Skeletal muscle tissue (tissue), 4 donors: Measurements from ENCODE around the gene DPP4. TPM values are rescaled to one million over a fixed set of nuclear protein-coding genes. Genes with fewer than 3 reads are reported as not detected.
"Not testable (repeated sequence)": the region's sequence is repeated elsewhere in the genome, so short reads cannot be mapped to it uniquely, and the experiment has no call there.

Source experiments
- H3K27ac ChIP-seq: one replicate; pipeline ENCODE4 v1.7.0; 2013; ENCODE audit warnings: mild to moderate bottlenecking, low read depth, low read length, inconsistent platforms
- H3K27me3 ChIP-seq, 3 donors: one replicate each; pipeline ENCODE4 v1.7.0; 2013; ENCODE audit warnings: low read length in 3 of 3; ENCODE audit not compliant: control insufficient read depth in 3 of 3, insufficient read depth in 3 of 3
- H3K36me3 ChIP-seq, 3 donors: one replicate each; pipeline ENCODE4 v1.7.0; 2013; ENCODE audit warnings: low read length in 3 of 3; ENCODE audit not compliant: control insufficient read depth in 3 of 3, insufficient read depth in 3 of 3
- H3K4me1 ChIP-seq, 3 donors: one replicate each; pipeline ENCODE4 v1.7.0; 2013; ENCODE audit warnings: low read length in 3 of 3, mild to moderate bottlenecking in 3 of 3; ENCODE audit not compliant: control insufficient read depth in 3 of 3, insufficient read depth in 3 of 3
- H3K4me3 ChIP-seq, 3 donors: one replicate each; pipeline ENCODE4 v1.7.0; 2013; ENCODE audit warnings: low read length in 3 of 3
- H3K9ac ChIP-seq, 3 donors: one replicate each; pipeline ENCODE4 v1.7.0; 2013; ENCODE audit warnings: low read length in 3 of 3, mild to moderate bottlenecking in 3 of 3, moderate library complexity in 2 of 3, low read depth in 1 of 3
- H3K9me3 ChIP-seq, 3 donors: one replicate each; pipeline ENCODE4 v1.7.0; 2013; ENCODE audit warnings: low read length in 3 of 3; ENCODE audit not compliant: control insufficient read depth in 3 of 3
- total RNA-seq: library from RNA; depleted of rRNA; stranded (reverse); fragments of >200 nt; gene quantifications from one replicate; pipeline ENCODE4 v1.2.3, GENCODE V29; 2014
- donor health status: Osteomylitis.

Gene DPP4
- total RNA-seq, 1 donor from 2014 or later = 24.0 TPM

- Histone ChIP-seq H3K27me3 (no peaks in the 10 kb centered on the region), H3K36me3 (no peaks in the 10 kb centered on the region), H3K9ac (no peak overlapping the region), H3K27ac (no peak overlapping the region), H3K9me3 (peaks cover 0 to 2% (median 0%) of the 10 kb centered on the region in 3 donors), H3K4me3 (no peak overlapping the region), H3K4me1 (no peaks in the 10 kb centered on the region)
Observed at GRCh38 chr2:162060532-162060931, 13.5 kb downstream of the DPP4 start.

GRCh38 chr2:162058973-162059668 lies 14.9 kb downstream of the DPP4 start:
- H3K27ac ChIP-seq = no peak overlapping the region
- no peaks in the 10 kb centered on the region for H3K27me3 ChIP-seq
- H3K9me3 ChIP-seq = peaks cover 0 to 2% (median 0%) of the 10 kb centered on the region in 3 donors
- H3K36me3 ChIP-seq = no peaks in the 10 kb centered on the region
- no peaks in the 10 kb centered on the region for H3K4me1 ChIP-seq
- no peak overlapping the region for H3K9ac ChIP-seq
- H3K4me3 ChIP-seq = no peak overlapping the region

GRCh38 chr2:162057426-162057825 lies 16.6 kb downstream of the DPP4 start:
- Histone ChIP-seq H3K9ac (no peak overlapping the region), H3K27ac (no peak overlapping the region), H3K36me3 (no peaks in the 10 kb centered on the region), H3K4me1 (no peaks in the 10 kb centered on the region), H3K27me3 (no peaks in the 10 kb centered on the region), H3K4me3 (no peak overlapping the region), H3K9me3 (peaks cover 0 to 2% (median 0%) of the 10 kb centered on the region in 3 donors)

GRCh38 chr2:162056796-162057399 lies 17.1 kb downstream of the DPP4 start:
- Histone ChIP-seq H3K9ac (no peak overlapping the region), H3K36me3 (no peaks in the 10 kb centered on the region), H3K4me3 (no peak overlapping the region), H3K4me1 (no peaks in the 10 kb centered on the region), H3K9me3 (peaks cover 0 to 2% (median 0%) of the 10 kb centered on the region in 3 donors), H3K27me3 (no peaks in the 10 kb centered on the region), H3K27ac (no peak overlapping the region)

GRCh38 chr2:162053808-162054155 lies 20.2 kb downstream of the DPP4 start:
- no peak overlapping the region for H3K9ac ChIP-seq
- no peaks in the 10 kb centered on the region for H3K27me3 ChIP-seq
- H3K9me3 ChIP-seq = peaks cover 0 to 2% (median 0%) of the 10 kb centered on the region in 3 donors

GRCh38 chr2:162053066-162053807 lies 20.8 kb downstream of the DPP4 start:
- H3K4me1 ChIP-seq = no peaks in the 10 kb centered on the region
- no peak overlapping the region for H3K27ac ChIP-seq
- H3K36me3 ChIP-seq = no peaks in the 10 kb centered on the region
- no peak overlapping the region for H3K4me3 ChIP-seq
- no peak overlapping the region for H3K9ac ChIP-seq
- H3K9me3 ChIP-seq = peaks cover 0 to 2% (median 0%) of the 10 kb centered on the region in 3 donors
- H3K27me3 ChIP-seq = no peaks in the 10 kb centered on the region

More at GRCh38 chr2:162053808-162054155, 20.2 kb downstream of the DPP4 start:
- Histone ChIP-seq H3K27ac (no peak overlapping the region), H3K36me3 (no peaks in the 10 kb centered on the region), H3K4me3 (no peak overlapping the region), H3K4me1 (no peaks in the 10 kb centered on the region)

DNA sequence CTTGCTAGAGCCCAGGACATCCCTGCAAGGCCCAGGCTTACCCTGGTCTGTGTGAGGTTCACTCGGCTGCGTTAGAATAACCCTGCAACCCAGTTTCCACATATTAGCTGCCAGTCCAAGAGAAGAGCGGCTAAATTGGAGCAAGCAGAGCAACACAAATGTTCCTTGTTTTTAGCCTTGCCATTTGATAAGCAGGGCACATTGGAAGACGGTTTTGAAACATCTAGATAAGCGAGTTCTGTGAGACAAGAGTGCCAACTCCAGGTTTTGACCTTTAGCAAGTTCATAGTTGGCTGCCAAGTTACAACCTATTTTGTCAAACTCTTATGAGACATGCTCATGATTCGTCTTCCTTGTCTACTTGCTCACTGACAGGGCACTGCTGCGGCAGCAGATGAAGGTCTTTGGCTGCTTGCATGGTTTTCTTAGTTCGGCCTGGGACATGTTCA lies 23.5 kb downstream of the DPP4 start:
- no peak overlapping the region for H3K9ac ChIP-seq
- no peak overlapping the region for H3K27ac ChIP-seq
- no peaks in the 10 kb centered on the region for H3K27me3 ChIP-seq
- no peaks in the 10 kb centered on the region for H3K9me3 ChIP-seq
- H3K36me3 ChIP-seq = no peaks in the 10 kb centered on the region
- H3K4me3 ChIP-seq = no peak overlapping the region
- no peaks in the 10 kb centered on the region for H3K4me1 ChIP-seq

GRCh38 chr2:162049089-162049488 lies 24.9 kb downstream of the DPP4 start:
- not testable (repeated sequence) for H3K9ac ChIP-seq, H3K27me3 ChIP-seq, H3K4me1 ChIP-seq

GRCh38 chr2:162044586-162044985 lies 29.4 kb downstream of the DPP4 start:
- H3K4me1 ChIP-seq = no peaks in the 10 kb centered on the region
- H3K36me3 ChIP-seq = no peaks in the 10 kb centered on the region
- no peaks in the 10 kb centered on the region for H3K9me3 ChIP-seq
- H3K9ac ChIP-seq = no peak overlapping the region
- H3K27me3 ChIP-seq = no peaks in the 10 kb centered on the region
- no peak overlapping the region for H3K4me3 ChIP-seq
- no peak overlapping the region for H3K27ac ChIP-seq

More at GRCh38 chr2:162049089-162049488, 24.9 kb downstream of the DPP4 start:
- H3K9me3 ChIP-seq, H3K36me3 ChIP-seq, H3K4me3 ChIP-seq, H3K27ac ChIP-seq: not testable (repeated sequence)

DNA sequence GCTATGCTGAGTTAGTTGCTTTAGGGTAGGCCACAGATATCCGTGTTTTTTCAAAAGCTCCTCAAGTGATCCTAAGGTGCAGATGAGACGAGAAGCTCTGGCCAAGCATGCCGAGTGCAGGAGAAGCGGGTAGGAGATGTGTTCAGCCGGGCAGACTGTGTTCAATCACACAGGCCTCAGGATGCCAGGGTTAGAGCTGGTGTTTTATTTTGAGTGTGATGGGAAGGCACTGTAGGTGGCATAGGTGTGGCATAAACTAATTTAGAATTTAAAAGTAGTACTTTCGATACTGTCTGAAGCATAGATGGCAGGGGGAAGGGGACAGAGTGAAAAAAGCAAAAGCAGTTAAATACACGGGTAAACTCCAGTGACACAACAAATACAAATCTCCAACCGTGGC lies 30.9 kb downstream of the DPP4 start:
- H3K4me1 ChIP-seq = no peaks in the 10 kb centered on the region

More for the DNA sequence above, 30.9 kb downstream of the DPP4 start:
- Histone ChIP-seq H3K36me3 (no peaks in the 10 kb centered on the region), H3K27me3 (no peaks in the 10 kb centered on the region), H3K4me3 (no peak overlapping the region), H3K9me3 (no peaks in the 10 kb centered on the region), H3K27ac (no peak overlapping the region), H3K9ac (no peak overlapping the region)
